HepG2 (cell line): Measurements from ENCODE around the gene TFEC. TPM values are rescaled to one million over a fixed set of nuclear protein-coding genes. Genes with fewer than 3 reads are reported as not detected.

ENCODE experiments used
- ATAC-seq: fragments of 200-7000 bp; cut with Tn5 transposase; 3 replicates; pipeline ENCODE4 v1.9.1; 2020; ENCODE audit warnings: mild to moderate bottlenecking, moderate library complexity
- BruUV-seq: library from RNA; stranded (reverse); fragments of 400-500 nt; replicated peaks from 2 replicates; lab custom pipeline; 2021; lab: Mats Ljungman, UMichigan
- CTCF ChIA-PET: fragments of 300-600 bp; formaldehyde crosslinking; extraction: SDS; loops from one replicate; lab custom pipeline; 2021; ENCODE audit warnings: low total read pairs, inconsistent platforms, low intra/inter-chr PET ratio; lab: Yijun Ruan, JAX
- POLR2A ChIA-PET: fragments of 350-600 bp; sonication (Branson Sonifier 250); formaldehyde crosslinking; loops from one replicate; lab custom pipeline; 2020; ENCODE audit warnings: antibody characterized with exemption, inconsistent platforms; lab: Yijun Ruan, JAX
- DNase-seq: peaks from one replicate; pipeline ENCODE4 v3.0.0-alpha.2; 2015; ENCODE audit warnings: low spot score
- FAIRE-seq: peaks from 3 replicates; lab custom pipeline; 2011; peaks lifted over from hg19 to GRCh38; lab: Jason Lieb, UNC
- H2AFZ ChIP-seq: one replicate; pipeline ENCODE4 v1.6.1; 2011; ENCODE audit warnings: low read length, inconsistent platforms
- H3K27ac ChIP-seq: fragments of 300-600 bp; 3 replicates; pipeline ENCODE4 v1.8.0; 2011; ENCODE audit warnings: mixed run types, mild to moderate bottlenecking, mixed read lengths, low read length, inconsistent platforms; ENCODE audit not compliant: insufficient read depth; ENCODE audit errors: extremely low read length
- H3K27me3 ChIP-seq, 2 experiments: fragments of 200-600 bp in 1 of 2; 2 replicates in 1 of 2; 3 replicates in 1 of 2; pipeline versions ENCODE4 v1.6.0 to v1.8.0; 2011; ENCODE audit warnings: low read length in 2 of 2, mild to moderate bottlenecking in 2 of 2, moderate library complexity in 2 of 2, inconsistent platforms in 1 of 2; ENCODE audit not compliant: insufficient read depth in 2 of 2, control insufficient read depth in 1 of 2
- H3K36me3 ChIP-seq, 2 experiments: fragments of 200-600 bp in 1 of 2; replicated peaks in 1 of 2; 2 replicates in 1 of 2; 3 replicates in 1 of 2; pipeline versions ENCODE4 v1.5.1 to v1.8.0; 2011; ENCODE audit warnings: low read length in 2 of 2, inconsistent platforms in 1 of 2; ENCODE audit not compliant: insufficient read depth in 2 of 2, control insufficient read depth in 1 of 2
- H3K4me1 ChIP-seq: 2 replicates; pipeline ENCODE4 v1.5.1; 2012; ENCODE audit warnings: low read length, inconsistent platforms; ENCODE audit not compliant: insufficient read depth
- H3K4me2 ChIP-seq: 2 replicates; pipeline ENCODE4 v1.6.0; 2011; ENCODE audit warnings: low read depth, low read length, inconsistent platforms
- H3K4me3 ChIP-seq, 3 experiments: fragments of 200-600 bp in 1 of 3; sonication (generic), shearing (Covaris generic) in 1 of 3; replicated peaks in 1 of 3; 2 replicates each; pipeline ENCODE4 v1.5.1; 2011 to 2016; ENCODE audit warnings: low read length in 3 of 3, inconsistent platforms in 2 of 3, low read depth in 2 of 3, mild to moderate bottlenecking in 2 of 3, control low read depth in 1 of 3, mixed read lengths in 1 of 3; ENCODE audit not compliant: insufficient read depth in 1 of 3
- H3K79me2 ChIP-seq: one replicate; pipeline ENCODE4 v1.6.1; 2011; ENCODE audit warnings: low read length, inconsistent platforms; ENCODE audit not compliant: insufficient read depth
- H3K9ac ChIP-seq: 2 replicates; pipeline ENCODE4 v1.6.0; 2011; ENCODE audit warnings: mild to moderate bottlenecking, low read depth, low read length, inconsistent platforms; ENCODE audit not compliant: insufficient read depth
- H3K9me3 ChIP-seq: 2 replicates; pipeline ENCODE4 v1.5.1; 2012; ENCODE audit warnings: mild to moderate bottlenecking, low read length
- H4K20me1 ChIP-seq: 2 replicates; pipeline ENCODE4 v1.6.0; 2011; ENCODE audit warnings: inconsistent platforms, mild to moderate bottlenecking, low read length, moderate library complexity; ENCODE audit not compliant: insufficient read depth
- ATM ChIP-seq: fragments of 450-650 bp; IDR thresholded peaks from 2 replicates; pipeline ENCODE4 v1.7.1; 2017; ENCODE audit warnings: mild to moderate bottlenecking, borderline replicate concordance
- EHMT2 ChIP-seq: fragments of 200-600 bp; sonication (generic); IDR thresholded peaks from 2 replicates; pipeline ENCODE4 v1.7.0; 2017; ENCODE audit warnings: antibody characterized with exemption, low read depth, low read length, borderline replicate concordance
- GATA4 ChIP-seq: sonication (generic); IDR thresholded peaks from 2 replicates; pipeline ENCODE4 v1.6.1; 2016; ENCODE audit warnings: antibody characterized with exemption, low read depth, borderline replicate concordance
- ISX ChIP-seq: sonication (generic); formaldehyde crosslinking; conservative IDR thresholded peaks from 2 replicates; pipeline ENCODE4 v1.5.0; 2020; ENCODE audit warnings: missing genetic modification reagents
- NFRKB ChIP-seq: fragments of 450-650 bp; IDR thresholded peaks from 2 replicates; pipeline ENCODE4 v1.6.1; 2017
- NKX3-1 ChIP-seq: sonication (generic); formaldehyde crosslinking; IDR thresholded peaks from 2 replicates; pipeline ENCODE4 v1.5.0; 2020; ENCODE audit warnings: missing genetic modification reagents
- NR3C1 ChIP-seq: sonication (generic); formaldehyde crosslinking; IDR thresholded peaks from 2 replicates; pipeline ENCODE4 v1.4.0; 2020; ENCODE audit warnings: missing genetic modification reagents
- SMAD9 ChIP-seq: sonication (generic); formaldehyde crosslinking; IDR thresholded peaks from 2 replicates; pipeline ENCODE4 v1.5.1; 2020; ENCODE audit warnings: mild to moderate bottlenecking, missing genetic modification reagents
- SRSF1 ChIP-seq: fragments of 200-400 bp; formaldehyde crosslinking; optimal IDR thresholded peaks from 2 replicates; pipeline ENCODE3; 2017; ENCODE audit warnings: mild to moderate bottlenecking, low read depth, low read length, moderate library complexity
- SRSF9 ChIP-seq: fragments of 200-400 bp; formaldehyde crosslinking; IDR thresholded peaks from 2 replicates; pipeline ENCODE4 v1.6.1; 2018; ENCODE audit warnings: borderline replicate concordance, mild to moderate bottlenecking, low read depth, low read length; ENCODE audit not compliant: insufficient read depth, poor library complexity, severe bottlenecking
- SUZ12 ChIP-seq: fragments of 150-350 bp; IDR thresholded peaks from 2 replicates; pipeline ENCODE4 v1.6.1; 2014; ENCODE audit warnings: low read depth, low read length
- TFDP2 ChIP-seq: sonication (generic); formaldehyde crosslinking; IDR thresholded peaks from 2 replicates; pipeline ENCODE4 v1.4.0; 2020; ENCODE audit warnings: missing genetic modification reagents
- ZIK1 ChIP-seq: sonication (generic); formaldehyde crosslinking; IDR thresholded peaks from 2 replicates; pipeline ENCODE4 v1.5.0; 2020; ENCODE audit warnings: mild to moderate bottlenecking, low read depth, missing genetic modification reagents, borderline replicate concordance
- ZNF12 ChIP-seq: sonication (generic); formaldehyde crosslinking; IDR thresholded peaks from 2 replicates; pipeline ENCODE4 v1.5.0; 2020; ENCODE audit warnings: missing genetic modification reagents
- ZNF180 ChIP-seq: sonication (generic); formaldehyde crosslinking; IDR thresholded peaks from 2 replicates; pipeline ENCODE4 v1.4.0; 2020; ENCODE audit warnings: low read depth, missing genetic modification reagents, borderline replicate concordance
- ZNF225 ChIP-seq: sonication (generic); formaldehyde crosslinking; IDR thresholded peaks from 2 replicates; pipeline ENCODE4 v1.4.0; 2020; ENCODE audit warnings: mild to moderate bottlenecking, missing genetic modification reagents
- ZNF547 ChIP-seq: sonication (generic); formaldehyde crosslinking; IDR thresholded peaks from 2 replicates; pipeline ENCODE4 v1.5.1; 2020; ENCODE audit warnings: mild to moderate bottlenecking, missing genetic modification reagents
- ZNF556 ChIP-seq: sonication (generic); formaldehyde crosslinking; IDR thresholded peaks from 2 replicates; pipeline ENCODE4 v1.4.0; 2020; ENCODE audit warnings: mild to moderate bottlenecking, missing genetic modification reagents, borderline replicate concordance
- ZNF773 ChIP-seq: sonication (generic); formaldehyde crosslinking; IDR thresholded peaks from 2 replicates; pipeline ENCODE4 v1.4.0; 2020; ENCODE audit warnings: missing genetic modification reagents, borderline replicate concordance
- WGBS: methylation state at CpG from one replicate; pipeline ENCODE4 v1.1.6; 2017; ENCODE audit warnings: low lambda C conversion rate; 5-methylcytosine and 5-hydroxymethylcytosine counted together
- in situ Hi-C: cut with HindIII; loops from 2 replicates; pipeline ENCODE4 v1.10.0; 2017; ENCODE audit warnings: low pct_unique_long_range_greater_than_20kb; ENCODE audit not compliant: extremely low pct_ligation_motif_present
- intact Hi-C: fragments of 100-400 bp; cut with micrococcal nuclease; formaldehyde crosslinking; loops from one replicate; pipeline ENCODE4 v1.10.0; 2022; ENCODE audit not compliant: unreplicated experiment
- polyA plus RNA-seq, 8 experiments: library from polyadenylated mRNA; depleted of rRNA in 3 of 8; stranded (reverse) in 7 of 8; unstranded in 1 of 8; fragments of >200 nt; fragmentation: Illumina TruSeq in 4 of 8; extraction: Trizol in 4 of 8; gene quantifications; 2 replicates each; pipeline versions ENCODE4 v1.2.1 to v1.2.3, GENCODE V29; 2011 to 2016; ENCODE audit warnings: low read depth in 4 of 8, missing spikeins in 1 of 8, mixed read lengths in 1 of 8; ENCODE audit not compliant: insufficient read depth in 1 of 8
- total RNA-seq, 5 experiments: library from RNA; depleted of rRNA; stranded (reverse); fragments of >200 nt; fragmentation: Illumina TruSeq; extraction: Trizol; gene quantifications; 2 replicates each; pipeline ENCODE4 v1.2.3, GENCODE V29; 2016; ENCODE audit warnings: low read depth in 1 of 5
- TF ChIP-seq, protein P1 (sequence below): sonication (generic); formaldehyde crosslinking; IDR thresholded peaks from 2 replicates; pipeline ENCODE4 v1.5.0; 2020; ENCODE audit warnings: missing genetic modification reagents

TFEC gene
- total and polyA plus RNA-seq, 2 of the 13 experiments (the other 11 are each of a cell fraction or from before 2014, with no cell fraction given), result not detected

GRCh38 chr7:115940460-115941060 lies 90.0 kb downstream of the TFEC start:
- no peaks in the 10 kb centered on the region for H3K36me3 ChIP-seq
- no peak overlapping the region for H3K9ac ChIP-seq
- POLR2A ChIA-PET, result no interaction called here
- H3K27me3 ChIP-seq, result no peaks in the 10 kb centered on the region
- no peak overlapping the region for H3K4me3 ChIP-seq
- H3K4me2 ChIP-seq, result no peak overlapping the region
- TF ChIP-seq SUZ12, result no peak
- no peak for TF ChIP-seq EHMT2
- no peak for TF ChIP-seq ZNF12 (CRISPR knock-in tag)
- no peak for TF ChIP-seq GATA4
- no peak for TF ChIP-seq ISX (CRISPR knock-in tag)
- no peak for TF ChIP-seq ZNF547 (CRISPR knock-in tag)
- TF ChIP-seq NR3C1 (CRISPR knock-in tag), result no peak
- no peak for TF ChIP-seq ZNF773 (CRISPR knock-in tag)
- TF ChIP-seq ZNF225, result no peak
- no peak for TF ChIP-seq NFRKB
- TF ChIP-seq TFDP2 (CRISPR knock-in tag), result no peak
- no peak for TF ChIP-seq ZNF556 (CRISPR knock-in tag)
- no peak for TF ChIP-seq ATM
- no peak for TF ChIP-seq ZNF180 (CRISPR knock-in tag)
- no peak for TF ChIP-seq SRSF1
- TF ChIP-seq ZIK1 (CRISPR knock-in tag), result no peak
- TF ChIP-seq, protein P1, sequence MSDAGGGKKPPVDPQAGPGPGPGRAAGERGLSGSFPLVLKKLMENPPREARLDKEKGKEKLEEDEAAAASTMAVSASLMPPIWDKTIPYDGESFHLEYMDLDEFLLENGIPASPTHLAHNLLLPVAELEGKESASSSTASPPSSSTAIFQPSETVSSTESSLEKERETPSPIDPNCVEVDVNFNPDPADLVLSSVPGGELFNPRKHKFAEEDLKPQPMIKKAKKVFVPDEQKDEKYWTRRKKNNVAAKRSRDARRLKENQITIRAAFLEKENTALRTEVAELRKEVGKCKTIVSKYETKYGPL (CRISPR knock-in tag), result no peak
- TF ChIP-seq SMAD9 (CRISPR knock-in tag), result no peak
- TF ChIP-seq SRSF9, result no peak
- no peak for TF ChIP-seq NKX3-1
- TF ChIP-seq, all 625 proteins: peak for 0
- Histone ChIP-seq H3K9me3 (no peaks in the 10 kb centered on the region), H4K20me1 (no peaks in the 10 kb centered on the region), H3K4me1 (no peaks in the 10 kb centered on the region), H2AFZ (no peak overlapping the region), H3K79me2 (no peaks in the 10 kb centered on the region), H3K27ac (no peak overlapping the region)
- DNase-seq (no peak), FAIRE-seq (no peak), ATAC-seq (no peak)
- WGBS, result 0% methylated on average over 3 of the region's 3 CpGs
- no TSS peak for BruUV-seq
- intact Hi-C loops, result no loop called here
- in situ Hi-C loops, result no loop called here
- CTCF ChIA-PET, result no interaction called here
